Keratinocyte (primary cell): ENCODE measurements around the gene DHX35. TPM values are rescaled to one million over a fixed set of nuclear protein-coding genes. Genes with fewer than 3 reads are reported as not detected.
A peak's percentile ranks its signal among the peaks of the same experiment; 100 is the strongest.

Experiments used
- DNase-seq: peaks from one replicate; pipeline ENCODE4 v3.0.0-alpha.2; 2011; ENCODE audit warnings: low read depth, missing footprints, low spot score
- FAIRE-seq: peaks from 2 replicates; lab custom pipeline; 2011; peaks lifted over from hg19 to GRCh38; lab: Jason Lieb, UNC
- H2AFZ ChIP-seq: 2 replicates; pipeline ENCODE4 v1.6.0; 2012; ENCODE audit warnings: low read length, control low read depth, inconsistent platforms; ENCODE audit not compliant: control insufficient read depth
- H3K27ac ChIP-seq: 2 replicates; pipeline ENCODE4 v1.5.1; 2011; ENCODE audit warnings: low read length; ENCODE audit not compliant: control insufficient read depth, insufficient read depth
- H3K27me3 ChIP-seq: 3 replicates; pipeline ENCODE4 v1.6.0; 2011; ENCODE audit warnings: low read length; ENCODE audit not compliant: control insufficient read depth, insufficient read depth; ENCODE audit errors: extremely low read depth
- H3K36me3 ChIP-seq, 2 experiments: 2 replicates in 1 of 2; 3 replicates in 1 of 2; pipeline ENCODE4 v1.5.1; 2011; ENCODE audit warnings: low read length in 2 of 2, mild to moderate bottlenecking in 1 of 2; ENCODE audit not compliant: control insufficient read depth in 2 of 2, insufficient read depth in 2 of 2; ENCODE audit errors: extremely low read depth in 1 of 2
- H3K4me1 ChIP-seq: 3 replicates; pipeline ENCODE4 v1.5.1; 2011; ENCODE audit warnings: low read length; ENCODE audit not compliant: control insufficient read depth, insufficient read depth; ENCODE audit errors: extremely low read depth
- H3K4me2 ChIP-seq: 3 replicates; pipeline ENCODE4 v1.6.0; 2011; ENCODE audit warnings: low read depth, low read length; ENCODE audit not compliant: control insufficient read depth, insufficient read depth; ENCODE audit errors: extremely low read depth
- H3K4me3 ChIP-seq, 3 experiments: fragments of 200-600 bp in 1 of 3; sonication (generic) in 1 of 3; 2 replicates in 2 of 3; 3 replicates in 1 of 3; pipeline ENCODE4 v1.5.1; 2011 to 2016; ENCODE audit warnings: low read length in 3 of 3, mild to moderate bottlenecking in 3 of 3, control low read depth in 2 of 3, inconsistent platforms in 1 of 3, low read depth in 1 of 3, mixed read lengths in 1 of 3, mixed run types in 1 of 3, moderate library complexity in 1 of 3; ENCODE audit not compliant: control insufficient read depth in 2 of 3, insufficient read depth in 2 of 3; ENCODE audit errors: extremely low read depth in 1 of 3
- H3K79me2 ChIP-seq: 2 replicates; pipeline ENCODE4 v1.6.0; 2012; ENCODE audit warnings: low read length; ENCODE audit not compliant: control insufficient read depth, insufficient read depth
- H3K9ac ChIP-seq: 3 replicates; pipeline ENCODE4 v1.6.0; 2011; ENCODE audit warnings: low read length; ENCODE audit not compliant: control insufficient read depth, insufficient read depth; ENCODE audit errors: extremely low read depth
- H3K9me1 ChIP-seq: 3 replicates; pipeline ENCODE4 v1.6.0; 2011; ENCODE audit warnings: low read length; ENCODE audit not compliant: control insufficient read depth, insufficient read depth; ENCODE audit errors: extremely low read depth
- H3K9me3 ChIP-seq: 2 replicates; pipeline ENCODE4 v1.5.1; 2012; ENCODE audit warnings: low read depth, low read length; ENCODE audit not compliant: control insufficient read depth
- H4K20me1 ChIP-seq: 3 replicates; pipeline ENCODE4 v1.6.0; 2011; ENCODE audit warnings: low read length; ENCODE audit not compliant: control insufficient read depth, insufficient read depth; ENCODE audit errors: extremely low read depth
- CTCF ChIP-seq, 3 experiments: IDR thresholded peaks in 1 of 3; conservative IDR thresholded peaks in 1 of 3; optimal IDR thresholded peaks in 1 of 3; 2 replicates in 2 of 3; 3 replicates in 1 of 3; pipeline versions ENCODE3 to v1.5.1; 2011; ENCODE audit warnings: low read length in 3 of 3, mild to moderate bottlenecking in 3 of 3, moderate library complexity in 2 of 3, control low read depth in 1 of 3, inconsistent platforms in 1 of 3; ENCODE audit not compliant: insufficient read depth in 2 of 3; ENCODE audit errors: extremely low read depth in 1 of 3
- EZH2 ChIP-seq: IDR thresholded peaks from one replicate; pipeline ENCODE4 v1.6.1; 2012; ENCODE audit warnings: inconsistent platforms, mild to moderate bottlenecking, low read length, moderate library complexity
- dilution Hi-C: fragments of 300-500 bp; cut with MboI; formaldehyde crosslinking; loops from one replicate; pipeline ENCODE4 v1.7.0; 2020; ENCODE audit warnings: low sequenced_read_pairs; ENCODE audit not compliant: extremely low pct_ligation_motif_present
- polyA plus RNA-seq, 5 experiments: library from polyadenylated mRNA; depleted of rRNA in 3 of 5; stranded (reverse) in 3 of 5; stranded (forward) in 1 of 5; unstranded in 1 of 5; fragments of >200 nt; gene quantifications; 1 replicate in 1 of 5; 2 replicates in 3 of 5; 3 replicates in 1 of 5; pipeline versions ENCODE4 v1.2.1 to v1.2.3, GENCODE V29; 2011 to 2012; ENCODE audit warnings: missing spikeins in 2 of 5, low read depth in 1 of 5, low replicate concordance in 1 of 5

The DHX35 gene
- polyA plus RNA-seq, 1 donor (not counting 4 experiments of a cell fraction or from before 2014, with no cell fraction given) = 9.8 TPM

- peaks cover 14% of the 10 kb centered on the region for H3K4me1 ChIP-seq
- FAIRE-seq = no peak
- no peak for DNase-seq
- no peak overlapping the region for H3K27ac ChIP-seq
- H3K79me2 ChIP-seq = peaks cover 97% of the 10 kb centered on the region
- peaks cover 0 to 15% of the 10 kb centered on the region in 2 experiments for H3K36me3 ChIP-seq
- no peaks in the 10 kb centered on the region for H3K9me3 ChIP-seq
- no peak overlapping the region for H3K4me3 ChIP-seq
- no peak overlapping the region for H3K4me2 ChIP-seq
- no peak for TF ChIP-seq CTCF (optimal IDR thresholded peaks at IDR 0.05 in 1 of 3, IDR thresholded peaks at IDR 0.05 in 1 of 3, conservative IDR thresholded peaks at IDR 0.05 in 1 of 3; ENCODE audit: extremely low read depth in 1 of 3, insufficient read depth in 2 of 3, low read length in 3 of 3)
- no peak for TF ChIP-seq EZH2
- no peaks in the 10 kb centered on the region for H3K27me3 ChIP-seq
- H3K9ac ChIP-seq = no peak overlapping the region
- H3K9me1 ChIP-seq = no peaks in the 10 kb centered on the region
- dilution Hi-C loops = no loop called here
- no peak overlapping the region for H2AFZ ChIP-seq
- H4K20me1 ChIP-seq = no peaks in the 10 kb centered on the region
Measured at GRCh38 chr20:38934530-38934929, 27.6 kb upstream of the DHX35 start.

- peaks cover 0 to 19% of the 10 kb centered on the region in 2 experiments for H3K36me3 ChIP-seq
- H3K27me3 ChIP-seq = no peaks in the 10 kb centered on the region
- DNase-seq (no peak), FAIRE-seq (no peak)
- H3K4me1 ChIP-seq = peaks cover 12% of the 10 kb centered on the region
- dilution Hi-C loops = no loop called here
- H4K20me1 ChIP-seq = peaks cover under 1% of the 10 kb centered on the region
- H3K9ac ChIP-seq = no peak overlapping the region
- no peak overlapping the region for H3K4me3 ChIP-seq
- no peak for TF ChIP-seq EZH2
- peak in 2 of 3 experiments; percentile 16 to 24 for TF ChIP-seq CTCF (optimal IDR thresholded peaks at IDR 0.05 in 1 of 3, IDR thresholded peaks at IDR 0.05 in 1 of 3, conservative IDR thresholded peaks at IDR 0.05 in 1 of 3; ENCODE audit: extremely low read depth in 1 of 3, insufficient read depth in 2 of 3, low read length in 3 of 3)
- H3K9me3 ChIP-seq = no peaks in the 10 kb centered on the region
- no peak overlapping the region for H3K27ac ChIP-seq
- peaks cover 97% of the 10 kb centered on the region for H3K79me2 ChIP-seq
- H3K4me2 ChIP-seq = no peak overlapping the region
- H2AFZ ChIP-seq = no peak overlapping the region
- H3K9me1 ChIP-seq = no peaks in the 10 kb centered on the region
Measured at GRCh38 chr20:38935285-38935684, 26.9 kb upstream of the DHX35 start.
